Neural cell (in vitro differentiated cells): ENCODE results near the gene PRKCA. TPM values are rescaled to one million over a fixed set of nuclear protein-coding genes. Genes with fewer than 3 reads are reported as not detected.

Experiments
- H2AFZ ChIP-seq: fragments of 200-600, 300-800 bp; sonication (generic), shearing (Covaris generic); 2 replicates; pipeline ENCODE4 v1.6.0; 2014; ENCODE audit warnings: low read depth, mild to moderate bottlenecking, antibody characterized with exemption, low read length, moderate library complexity
- H3F3A ChIP-seq: fragments of 200-600 bp; shearing (Covaris generic); 2 replicates; pipeline ENCODE4 v1.6.1; 2016; ENCODE audit warnings: mild to moderate bottlenecking, moderate library complexity, mixed read lengths, antibody characterized with exemption, low read length; ENCODE audit not compliant: insufficient read depth, poor library complexity, severe bottlenecking
- H3K27ac ChIP-seq: fragments of 200-600, 300-800 bp; sonication (generic), shearing (Covaris generic); 2 replicates; pipeline ENCODE4 v1.5.1; 2014; ENCODE audit warnings: mild to moderate bottlenecking, low read length, moderate library complexity
- H3K27me3 ChIP-seq: fragments of 300-800, 200-600 bp; sonication (generic), shearing (Covaris generic); 2 replicates; pipeline ENCODE4 v1.6.0; 2014; ENCODE audit warnings: mild to moderate bottlenecking, low read depth, low read length, moderate library complexity; ENCODE audit not compliant: insufficient read depth
- H3K36me3 ChIP-seq: fragments of 300-800, 200-600 bp; sonication (generic), shearing (Covaris generic); 2 replicates; pipeline ENCODE4 v1.5.1; 2014; ENCODE audit warnings: mild to moderate bottlenecking, antibody characterized with exemption, low read length, moderate library complexity; ENCODE audit not compliant: insufficient read depth
- H3K4me2 ChIP-seq: fragments of 300-800, 200-600 bp; sonication (generic), shearing (Covaris generic); 2 replicates; pipeline ENCODE4 v1.6.0; 2014; ENCODE audit warnings: mild to moderate bottlenecking, low read length
- H3K4me3 ChIP-seq: fragments of 300-800, 200-600 bp; sonication (generic), shearing (Covaris generic); 2 replicates; pipeline ENCODE4 v1.5.1; 2014; ENCODE audit warnings: mild to moderate bottlenecking, low read length, moderate library complexity
- H3K79me2 ChIP-seq: fragments of 200-600 bp; shearing (Covaris generic); replicated peaks from 2 replicates; pipeline ENCODE4 v1.6.0; 2014; ENCODE audit warnings: mild to moderate bottlenecking, low read length, moderate library complexity; ENCODE audit not compliant: insufficient read depth
- H3K9ac ChIP-seq: fragments of 300-800, 200-600 bp; sonication (generic), shearing (Covaris generic); 2 replicates; pipeline ENCODE4 v1.6.1; 2016; ENCODE audit warnings: mild to moderate bottlenecking, low read length, mixed read lengths
- H3K9me2 ChIP-seq: fragments of 200-600 bp; shearing (Covaris generic); 2 replicates; pipeline ENCODE4 v1.6.1; 2016; ENCODE audit warnings: mild to moderate bottlenecking, low read length, mixed read lengths; ENCODE audit not compliant: insufficient read depth
- H3K9me3 ChIP-seq: fragments of 200-600, 300-800 bp; sonication (generic), shearing (Covaris generic); 2 replicates; pipeline ENCODE4 v1.6.1; 2016; ENCODE audit warnings: mild to moderate bottlenecking, mixed run types, low read length, moderate library complexity, mixed read lengths
- H4K20me1 ChIP-seq: fragments of 200-600 bp; shearing (Covaris generic); 2 replicates; pipeline ENCODE4 v1.6.1; 2016; ENCODE audit warnings: mild to moderate bottlenecking, mixed run types; ENCODE audit not compliant: insufficient read depth
- CTCF ChIP-seq: fragments of 450-650 bp; IDR thresholded peaks from 2 replicates; pipeline ENCODE4 v1.5.1; 2014; ENCODE audit warnings: antibody characterized with exemption, mild to moderate bottlenecking, moderate library complexity; ENCODE audit not compliant: poor library complexity, severe bottlenecking
- EP300 ChIP-seq: fragments of 450-650 bp; conservative IDR thresholded peaks from 2 replicates; pipeline ENCODE4 v1.6.1; 2014; ENCODE audit warnings: antibody characterized with exemption, mild to moderate bottlenecking, moderate library complexity; ENCODE audit not compliant: poor library complexity, severe bottlenecking
- EZH2 ChIP-seq: fragments of 200-600, 300-800 bp; shearing (Covaris generic), sonication (generic); IDR thresholded peaks from 2 replicates; pipeline ENCODE4 v1.6.1; 2014; ENCODE audit warnings: antibody characterized with exemption, low read length, borderline replicate concordance, mild to moderate bottlenecking; ENCODE audit not compliant: insufficient read depth, poor library complexity, severe bottlenecking
- MXI1 ChIP-seq: fragments of 450-650 bp; conservative IDR thresholded peaks from 2 replicates; pipeline ENCODE4 v1.6.1; 2014; ENCODE audit warnings: antibody characterized with exemption, mild to moderate bottlenecking; ENCODE audit not compliant: poor library complexity, severe bottlenecking
- POLR2AphosphoS5 ChIP-seq: IDR thresholded peaks from 2 replicates; pipeline ENCODE4 v1.6.1; 2012
- RAD21 ChIP-seq: fragments of 450-650 bp; conservative IDR thresholded peaks from 2 replicates; pipeline ENCODE4 v1.6.1; 2014; ENCODE audit warnings: antibody characterized with exemption, mild to moderate bottlenecking, moderate library complexity
- REST ChIP-seq: IDR thresholded peaks from 2 replicates; pipeline ENCODE4 v1.6.1; 2012; ENCODE audit warnings: borderline replicate concordance
- SMC3 ChIP-seq: fragments of 450-650 bp; conservative IDR thresholded peaks from 2 replicates; pipeline ENCODE4 v1.6.1; 2014; ENCODE audit warnings: antibody characterized with exemption, mild to moderate bottlenecking, moderate library complexity; ENCODE audit not compliant: poor library complexity
- TAF1 ChIP-seq: IDR thresholded peaks from 2 replicates; pipeline ENCODE4 v1.6.1; 2012; ENCODE audit warnings: low read depth
- polyA plus RNA-seq: library from polyadenylated mRNA; depleted of rRNA; stranded (reverse); fragments of >200 nt; gene quantifications from 2 replicates; pipeline ENCODE4 v1.2.3, GENCODE V29; 2014

Gene PRKCA
- polyA plus RNA-seq, 1 donor from 2014 or later = 5.9 TPM

- H4K20me1 ChIP-seq = no peaks in the 10 kb centered on the region
- H2AFZ ChIP-seq = no peak overlapping the region
- no peaks in the 10 kb centered on the region for H3K9me3 ChIP-seq
- H3K27me3 ChIP-seq = no peaks in the 10 kb centered on the region
- no peak overlapping the region for H3K27ac ChIP-seq
- H3K79me2 ChIP-seq = no peaks in the 10 kb centered on the region
- H3K9me2 ChIP-seq = no peaks in the 10 kb centered on the region
- no peak for TF ChIP-seq POLR2AphosphoS5
- no peak for TF ChIP-seq CTCF
- TF ChIP-seq RAD21 = no peak
- TF ChIP-seq TAF1 = no peak
- TF ChIP-seq EZH2 = no peak
- no peak for TF ChIP-seq EP300
- no peak for TF ChIP-seq MXI1
- TF ChIP-seq SMC3 = no peak
- TF ChIP-seq REST = no peak
- no peaks in the 10 kb centered on the region for H3K36me3 ChIP-seq
- H3K4me3 ChIP-seq = no peak overlapping the region
- H3K9ac ChIP-seq = no peak overlapping the region
- no peaks in the 10 kb centered on the region for H3F3A ChIP-seq
- H3K4me2 ChIP-seq = no peak overlapping the region
These were observed 24.1 kb downstream of the PRKCA start for GRCh38 chr17:66326476-66327047.

GRCh38 chr17:66330646-66331037 is 28.2 kb downstream of the PRKCA start:
- Histone ChIP-seq H3K79me2 (no peaks in the 10 kb centered on the region), H4K20me1 (no peaks in the 10 kb centered on the region), H3K4me2 (no peak overlapping the region)

More at GRCh38 chr17:66330646-66331037, 28.2 kb downstream of the PRKCA start:
- Histone ChIP-seq H3K36me3 (no peaks in the 10 kb centered on the region), H3K9ac (no peak overlapping the region), H3K9me2 (no peaks in the 10 kb centered on the region), H3F3A (no peaks in the 10 kb centered on the region), H3K27ac (no peak overlapping the region), H3K4me3 (no peak overlapping the region), H3K9me3 (no peaks in the 10 kb centered on the region), H3K27me3 (no peaks in the 10 kb centered on the region), H2AFZ (no peak overlapping the region)
- TF ChIP-seq TAF1 (no peak), MXI1 (no peak), CTCF (no peak), EP300 (no peak), REST (no peak), EZH2 (no peak), RAD21 (no peak), SMC3 (no peak), POLR2AphosphoS5 (no peak)
